ENCODE measurements around the gene CTNNA1. TPM values are rescaled to one million over a fixed set of nuclear protein-coding genes. Genes with fewer than 3 reads are reported as not detected.

The CTNNA1 gene
- total RNA-seq, 6 experiments from 2014 or later: 101 to 192 (median 123) TPM

DNA sequence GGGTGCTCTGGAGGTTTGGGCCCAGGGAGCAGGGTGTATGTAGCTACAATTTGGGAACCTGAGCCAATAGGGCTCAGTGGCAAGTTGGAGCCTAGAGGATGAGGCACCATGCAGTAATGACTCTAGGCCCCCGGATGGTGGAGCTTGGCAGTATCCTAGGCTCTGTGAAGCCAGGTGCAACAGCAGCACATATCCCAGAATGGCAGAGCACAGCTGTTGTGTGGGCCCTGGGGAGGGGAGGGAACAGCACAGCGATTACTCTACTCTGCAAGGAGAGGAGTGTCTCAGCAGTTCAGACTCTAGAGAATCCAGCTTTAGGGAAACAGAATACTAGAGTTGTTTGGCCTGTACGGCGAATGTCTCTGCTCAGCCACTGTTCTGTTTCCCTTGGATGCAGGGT lies 65.9 kb downstream of the CTNNA1 start:
- DNase-seq (no peak), ATAC-seq (no peak)
- intact Hi-C loops (cut with DNase I): no loop called here
- Histone ChIP-seq H3K4me3 (no peak overlapping the region), H3K36me3 (no peaks in the 10 kb centered on the region), H3K4me1 (peaks cover 0 to 13% (median 0%) of the 10 kb centered on the region in 4 donors), H3K9me3 (no peaks in the 10 kb centered on the region), H3K27ac (no peak overlapping the region), H3K27me3 (no peaks in the 10 kb centered on the region)
- TF ChIP-seq, protein P1, sequence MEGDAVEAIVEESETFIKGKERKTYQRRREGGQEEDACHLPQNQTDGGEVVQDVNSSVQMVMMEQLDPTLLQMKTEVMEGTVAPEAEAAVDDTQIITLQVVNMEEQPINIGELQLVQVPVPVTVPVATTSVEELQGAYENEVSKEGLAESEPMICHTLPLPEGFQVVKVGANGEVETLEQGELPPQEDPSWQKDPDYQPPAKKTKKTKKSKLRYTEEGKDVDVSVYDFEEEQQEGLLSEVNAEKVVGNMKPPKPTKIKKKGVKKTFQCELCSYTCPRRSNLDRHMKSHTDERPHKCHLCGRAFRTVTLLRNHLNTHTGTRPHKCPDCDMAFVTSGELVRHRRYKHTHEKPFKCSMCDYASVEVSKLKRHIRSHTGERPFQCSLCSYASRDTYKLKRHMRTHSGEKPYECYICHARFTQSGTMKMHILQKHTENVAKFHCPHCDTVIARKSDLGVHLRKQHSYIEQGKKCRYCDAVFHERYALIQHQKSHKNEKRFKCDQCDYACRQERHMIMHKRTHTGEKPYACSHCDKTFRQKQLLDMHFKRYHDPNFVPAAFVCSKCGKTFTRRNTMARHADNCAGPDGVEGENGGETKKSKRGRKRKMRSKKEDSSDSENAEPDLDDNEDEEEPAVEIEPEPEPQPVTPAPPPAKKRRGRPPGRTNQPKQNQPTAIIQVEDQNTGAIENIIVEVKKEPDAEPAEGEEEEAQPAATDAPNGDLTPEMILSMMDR (IDR thresholded peaks at IDR 0.05): no peak
- TF ChIP-seq POLR2A (IDR thresholded peaks at IDR 0.05): no peak
- no CpG with 5 or more reads among the region's 4 CpGs for WGBS (ENCODE audit: insufficient coverage, low coverage, low lambda C conversion rate, missing lambda C conversion rate)

DNA sequence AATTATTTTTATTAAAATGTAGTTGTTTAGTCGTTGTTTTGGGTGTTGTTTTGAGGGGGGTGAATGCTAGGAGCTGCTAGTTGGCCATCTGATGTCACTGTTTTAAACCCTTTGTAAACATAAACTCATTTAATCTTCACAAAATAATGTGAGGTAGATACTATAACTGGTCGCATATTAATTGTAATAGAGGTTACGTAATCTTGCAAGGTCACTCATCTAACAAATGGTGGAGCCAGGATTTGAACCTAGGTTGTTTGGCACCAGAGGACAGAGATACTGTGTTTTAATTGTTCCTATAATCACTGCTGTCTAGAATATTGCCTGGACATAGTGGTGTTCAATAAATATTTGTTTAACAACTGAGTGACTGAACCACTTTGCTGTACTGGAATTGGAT lies 67.5 kb downstream of the CTNNA1 start:
- H3K9me3 ChIP-seq: no peaks in the 10 kb centered on the region
- intact Hi-C loops (cut with DNase I): no loop called here

DNA sequence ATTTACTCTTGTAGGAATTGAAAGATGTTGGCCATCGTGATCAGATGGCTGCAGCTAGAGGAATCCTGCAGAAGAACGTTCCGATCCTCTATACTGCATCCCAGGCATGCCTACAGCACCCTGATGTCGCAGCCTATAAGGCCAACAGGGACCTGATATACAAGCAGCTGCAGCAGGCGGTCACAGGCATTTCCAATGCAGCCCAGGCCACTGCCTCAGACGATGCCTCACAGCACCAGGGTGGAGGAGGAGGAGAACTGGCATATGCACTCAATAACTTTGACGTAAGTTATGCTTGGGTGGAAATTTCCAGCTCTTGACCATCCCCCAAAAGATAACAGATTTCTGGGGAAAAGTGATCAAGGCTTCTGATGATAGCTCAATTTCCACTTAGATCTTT lies 71.3 kb downstream of the CTNNA1 start:
- no peak for DNase-seq
- Histone ChIP-seq H3K9me3 (no peaks in the 10 kb centered on the region), H3K27me3 (no peaks in the 10 kb centered on the region), H3K36me3 (peaks cover 0 to 20% (median 7%) of the 10 kb centered on the region in 4 donors), H3K27ac (no peak overlapping the region), H3K4me1 (peaks cover 0 to 13% (median 0%) of the 10 kb centered on the region in 4 donors), H3K4me3 (no peak overlapping the region)
- TF ChIP-seq POLR2A (IDR thresholded peaks at IDR 0.05): no peak
- TF ChIP-seq, protein P1 (IDR thresholded peaks at IDR 0.05): no peak
- ATAC-seq: no peak
- 75% methylated on average over 7 of the region's 7 CpGs for WGBS (ENCODE audit: insufficient coverage, low coverage, low lambda C conversion rate, missing lambda C conversion rate)
- intact Hi-C loops (cut with DNase I): no loop called here

More for the DNA sequence above, 67.5 kb downstream of the CTNNA1 start:
- peaks cover 0 to 13% (median 0%) of the 10 kb centered on the region in 4 donors for H3K4me1 ChIP-seq
- DNase-seq: no peak
- no peak for TF ChIP-seq POLR2A (IDR thresholded peaks at IDR 0.05)
- TF ChIP-seq, protein P1 (IDR thresholded peaks at IDR 0.05): no peak
- WGBS (ENCODE audit: insufficient coverage, low coverage, low lambda C conversion rate, missing lambda C conversion rate): 79% methylated on average over 3 of the region's 3 CpGs
- no peak overlapping the region for H3K27ac ChIP-seq
- no peak overlapping the region for H3K4me3 ChIP-seq
- no peaks in the 10 kb centered on the region for H3K27me3 ChIP-seq
- no peak for ATAC-seq
- H3K36me3 ChIP-seq: peaks cover 0 to 3% (median 0%) of the 10 kb centered on the region in 4 donors

DNA sequence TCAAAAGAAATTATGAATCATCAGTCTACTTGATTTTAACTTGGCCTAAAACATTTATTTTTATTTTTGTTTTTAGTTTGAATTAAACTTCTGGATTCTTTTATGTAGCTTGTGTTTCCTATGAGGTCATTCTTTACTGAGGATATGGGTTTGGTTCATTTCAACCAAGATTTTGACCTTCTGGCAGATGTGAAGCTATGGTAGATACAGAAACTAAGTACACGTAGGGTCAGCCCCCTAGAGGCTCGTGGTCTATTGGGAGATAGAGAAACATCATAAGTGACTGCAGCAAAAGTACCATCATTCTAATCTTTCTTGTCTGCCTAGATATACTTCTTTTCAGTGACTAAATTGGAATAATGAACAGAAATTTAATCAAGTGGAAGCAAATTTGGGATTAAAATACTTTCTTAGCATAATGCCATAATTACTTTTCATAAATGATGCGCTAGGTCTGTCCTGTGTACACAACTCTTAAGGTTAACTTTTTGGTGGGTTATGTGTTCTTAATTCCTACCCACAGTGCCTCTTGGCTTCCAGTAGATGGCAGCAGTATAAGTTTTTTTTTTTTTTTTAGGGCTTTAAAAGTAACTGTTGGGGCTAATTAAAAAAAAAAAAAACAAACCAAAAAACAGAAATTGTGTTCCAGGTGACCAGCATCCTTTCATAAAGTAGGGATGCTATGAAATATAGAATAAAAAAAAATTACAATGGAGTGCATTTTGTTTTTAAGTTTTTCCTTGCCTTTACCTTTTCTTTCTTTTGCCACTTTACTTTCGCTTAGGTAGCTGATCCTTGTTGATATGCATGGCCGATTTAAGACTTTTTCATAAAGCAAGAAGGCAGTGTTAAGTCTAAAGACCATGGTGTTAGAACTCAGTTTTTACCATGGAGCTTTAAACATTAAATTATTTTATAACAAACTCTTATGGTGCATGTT lies 72.0 kb downstream of the CTNNA1 start:
- intact Hi-C loops (cut with DNase I): no loop called here
- Histone ChIP-seq H3K4me1 (peaks cover 0 to 13% (median 0%) of the 10 kb centered on the region in 4 donors), H3K36me3 (peaks cover 0 to 20% (median 7%) of the 10 kb centered on the region in 4 donors), H3K27ac (no peak overlapping the region), H3K4me3 (no peak overlapping the region), H3K27me3 (no peaks in the 10 kb centered on the region), H3K9me3 (no peaks in the 10 kb centered on the region)
- no peak for TF ChIP-seq POLR2A (IDR thresholded peaks at IDR 0.05)
- TF ChIP-seq, protein P1 (IDR thresholded peaks at IDR 0.05): peak; percentile 25 to 59 (median 50)
- peak; percentile 40 to 65 (median 51) for ATAC-seq
- WGBS (ENCODE audit: insufficient coverage, low coverage, low lambda C conversion rate, missing lambda C conversion rate): 47% methylated on average over 5 of the region's 5 CpGs
- no peak for DNase-seq

Measured in right lobe of liver (tissue), 6 donors.